AG09319 (cell line): ENCODE measurements around the gene DPF3.

Source experiments
- DNase-seq: peaks from one replicate; pipeline ENCODE4 v3.0.0-alpha.2; 2010; ENCODE audit warnings: low read depth; ENCODE audit errors: extremely low read depth
- CTCF ChIP-seq: IDR thresholded peaks from 2 replicates; pipeline ENCODE4 v1.5.1; 2011; ENCODE audit warnings: low read depth, mild to moderate bottlenecking, inconsistent platforms, low read length, moderate library complexity

The DPF3 gene

GRCh38 chr14:72613975-72614319, 280.0 kb downstream of the DPF3 start:
- no peak for TF ChIP-seq CTCF
- no peak for DNase-seq

GRCh38 chr14:72613231-72613974, 280.5 kb downstream of the DPF3 start:
- DNase-seq = no peak
- no peak for TF ChIP-seq CTCF

GRCh38 chr14:72612041-72612440, 281.9 kb downstream of the DPF3 start:
- TF ChIP-seq CTCF = no peak
- DNase-seq = no peak

GRCh38 chr14:72611506-72611905, 282.4 kb downstream of the DPF3 start:
- TF ChIP-seq CTCF = no peak
- no peak for DNase-seq

GRCh38 chr14:72610831-72611200, 283.1 kb downstream of the DPF3 start:
- TF ChIP-seq CTCF = no peak
- no peak for DNase-seq

- no peak for DNase-seq
These were observed 283.6 kb downstream of the DPF3 start for GRCh38 chr14:72610096-72610830.

More at GRCh38 chr14:72610096-72610830, 283.6 kb downstream of the DPF3 start:
- no peak for TF ChIP-seq CTCF
